H1 (cell line): ENCODE measurements around the gene SOX10. TPM values are rescaled to one million over a fixed set of nuclear protein-coding genes. Genes with fewer than 3 reads are reported as not detected.

Source experiments
- CBX8 ChIP-seq: fragments of 300-800, 300-1000 bp; sonication (generic); IDR thresholded peaks from 2 replicates; pipeline ENCODE4 v1.7.1; 2016; ENCODE audit warnings: low read depth, low read length, borderline replicate concordance
- FOSL1 ChIP-seq: IDR thresholded peaks from 2 replicates; pipeline ENCODE4 v1.6.1; 2011; ENCODE audit warnings: mild to moderate bottlenecking, low read depth, low read length, moderate library complexity; ENCODE audit not compliant: insufficient read depth
- NANOG ChIP-seq: IDR thresholded peaks from 2 replicates; pipeline ENCODE4 v1.6.1; 2011; ENCODE audit warnings: low read length, low read depth, mild to moderate bottlenecking, inconsistent platforms; ENCODE audit not compliant: insufficient read depth, poor library complexity, severe bottlenecking
- POLR2AphosphoS5 ChIP-seq: IDR thresholded peaks from 2 replicates; pipeline ENCODE4 v1.6.1; 2011; ENCODE audit warnings: low read depth, low read length
- TCF12 ChIP-seq: IDR thresholded peaks from 2 replicates; pipeline ENCODE4 v1.6.1; 2011; ENCODE audit warnings: low read depth, mild to moderate bottlenecking, low read length
- polyA plus RNA-seq, 7 experiments: library from polyadenylated mRNA; depleted of rRNA in 3 of 7; stranded (reverse) in 5 of 7; unstranded in 2 of 7; fragments of >200 nt in 5 of 7; fragments of 200-250 nt in 2 of 7; gene quantifications; 1 replicate in 5 of 7; 2 replicates in 1 of 7; 4 replicates in 1 of 7; pipeline versions ENCODE4 v1.2.1 to v1.2.3, GENCODE V29; 2011 to 2013; ENCODE audit warnings: missing spikeins in 2 of 7, mixed read lengths in 2 of 7
- total RNA-seq: library from RNA; stranded (reverse); fragmentation: NEBNext Ultra II Directional; extraction: Animal tissue kit (Norgen Biotek cat#: 25700); gene quantifications from 2 replicates; pipeline ENCODE4 v1.2.1, GENCODE V29; 2021

SOX10 gene
- total and polyA plus RNA-seq, 2 of the 8 experiments (the other 6 are each of a cell fraction or from before 2014, with no cell fraction given), result 2.7 TPM

DNA sequence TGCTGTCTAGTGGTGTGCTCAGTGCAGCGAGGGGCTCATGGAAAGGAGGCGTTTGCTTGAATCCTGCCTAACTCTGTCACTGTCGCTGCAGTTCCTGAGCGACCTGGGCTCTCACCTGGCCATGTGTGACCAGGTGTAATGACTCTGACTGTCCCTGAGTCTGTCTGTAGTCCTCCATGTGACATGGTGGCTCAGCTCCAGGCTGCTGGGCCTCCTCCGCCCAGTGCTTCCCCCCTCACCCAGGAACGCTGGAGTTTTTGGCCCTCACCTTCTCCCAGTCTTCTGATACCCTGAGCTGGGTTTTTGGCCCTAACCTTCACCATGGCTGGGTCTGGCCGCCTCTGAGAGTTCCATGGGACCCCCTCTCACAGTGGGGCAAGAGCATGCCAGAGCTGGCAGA is 58.0 kb downstream of the SOX10 start (continued):
- TF ChIP-seq TCF12 (no peak), FOSL1 (no peak), POLR2AphosphoS5 (no peak), NANOG (no peak), CBX8 (no peak)
- TF ChIP-seq, all 59 proteins: peak for 0
